ENCODE measurements around the gene RAPGEF1. TPM values are rescaled to one million over a fixed set of nuclear protein-coding genes. Genes with fewer than 3 reads are reported as not detected.

The RAPGEF1 gene
- total RNA-seq, 1 experiment from 2014 or later: 82.0 TPM

- H3K9me3 ChIP-seq (replicated peaks): no peaks in the 10 kb centered on the region
- peak overlapping the region; percentile 91 for H3K4me3 ChIP-seq
- H3K4me1 ChIP-seq: no peaks in the 10 kb centered on the region
- no peak for DNase-seq
- H3K36me3 ChIP-seq: peaks cover 48% of the 10 kb centered on the region
- no peaks in the 10 kb centered on the region for H3K27me3 ChIP-seq
- H3K27ac ChIP-seq: peak overlapping the region; percentile 66; the same call in 1 of the 2 replicates
Observed at GRCh38 chr9:131529597-131530545, 210.0 kb downstream of the RAPGEF1 start.

- Histone ChIP-seq H3K4me1 (no peaks in the 10 kb centered on the region), H3K27me3 (no peaks in the 10 kb centered on the region), H3K27ac (no peak overlapping the region), H3K36me3 (peaks cover 56% of the 10 kb centered on the region), H3K4me3 (no peak overlapping the region), H3K9me3 (replicated peaks) (no peaks in the 10 kb centered on the region)
- DNase-seq: no peak
Observed at GRCh38 chr9:131528886-131529505, 210.9 kb downstream of the RAPGEF1 start.

GRCh38 chr9:131528186-131528585 lies 211.7 kb downstream of the RAPGEF1 start:
- Histone ChIP-seq H3K9me3 (replicated peaks) (no peaks in the 10 kb centered on the region), H3K4me3 (no peak overlapping the region), H3K4me1 (no peaks in the 10 kb centered on the region), H3K27me3 (no peaks in the 10 kb centered on the region), H3K36me3 (peaks cover 61% of the 10 kb centered on the region), H3K27ac (no peak overlapping the region)
- DNase-seq: no peak

Other genes starting within 250 kb of the RAPGEF1 start
- gene POMT1, start 237.2 kb downstream of the RAPGEF1 start, total RNA-seq (2014; rRNA removed; shearing (Covaris generic)): 23.0 and 25.6 TPM in 2 replicates
- 49.2 and 54.3 TPM in 2 replicates for gene UCK1, start 208.8 kb downstream of the RAPGEF1 start, total RNA-seq (2014; rRNA removed; shearing (Covaris generic))
- not detected in 2 replicates for gene PRRT1B, start 194.6 kb downstream of the RAPGEF1 start, total RNA-seq (2014; rRNA removed; shearing (Covaris generic))